ENCODE measurements around the gene NOS1AP.

Gene NOS1AP

DNA sequence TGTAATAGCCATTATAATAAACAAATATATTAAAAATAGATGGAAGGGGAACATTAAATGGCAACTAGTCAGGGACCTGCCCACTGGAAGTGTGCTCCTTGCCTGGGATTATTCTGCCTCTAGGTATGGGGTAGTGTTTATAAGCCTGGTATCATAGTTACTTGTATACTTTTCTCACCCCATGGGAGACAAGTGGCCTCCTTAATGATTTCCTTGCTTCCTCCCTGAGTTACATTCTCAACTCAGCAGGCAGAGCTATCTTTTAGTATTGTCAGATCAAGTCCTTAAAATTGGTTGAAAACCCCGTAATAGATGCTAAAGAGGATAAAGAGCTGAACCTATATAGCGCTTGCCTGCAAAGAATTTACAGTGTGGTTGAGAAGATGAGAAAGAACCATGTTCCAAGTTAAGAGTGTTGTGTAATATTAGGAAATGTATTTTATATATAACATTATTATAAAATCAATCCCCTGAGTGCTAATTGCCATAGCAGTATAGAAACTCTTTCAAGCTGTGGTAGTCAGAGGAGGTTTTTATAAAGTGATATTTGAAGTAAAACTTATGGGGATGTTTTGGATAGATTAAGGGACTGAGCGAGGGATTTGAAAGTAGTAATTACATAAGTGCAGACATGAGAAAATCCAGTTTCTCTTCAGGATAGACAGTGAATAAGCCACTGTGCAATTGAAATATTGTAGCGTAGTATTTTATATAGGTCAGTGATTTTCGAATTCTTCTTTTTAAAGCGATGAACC lies 200.7 kb downstream of the NOS1AP start:
- DNase-seq = no peak

DNA sequence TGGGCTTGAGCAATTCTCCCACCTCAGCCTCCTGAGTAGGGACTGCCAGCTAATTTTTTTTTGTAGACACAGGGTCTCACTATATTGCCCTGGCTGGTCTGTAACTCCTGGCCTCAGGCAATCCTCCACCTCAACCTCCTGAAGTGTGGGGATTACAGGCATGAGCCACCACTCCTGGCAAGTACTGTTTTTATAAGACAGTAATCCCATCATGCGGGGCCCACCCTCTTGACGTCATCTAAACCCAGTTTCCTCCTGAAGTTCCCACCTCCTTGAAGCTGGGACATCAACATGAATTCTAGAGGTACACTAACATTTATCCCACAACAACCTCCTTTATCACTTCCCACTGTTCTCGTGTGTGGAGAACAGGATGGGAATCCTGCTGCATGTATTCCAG lies 202.5 kb downstream of the NOS1AP start:
- DNase-seq = no peak

DNA sequence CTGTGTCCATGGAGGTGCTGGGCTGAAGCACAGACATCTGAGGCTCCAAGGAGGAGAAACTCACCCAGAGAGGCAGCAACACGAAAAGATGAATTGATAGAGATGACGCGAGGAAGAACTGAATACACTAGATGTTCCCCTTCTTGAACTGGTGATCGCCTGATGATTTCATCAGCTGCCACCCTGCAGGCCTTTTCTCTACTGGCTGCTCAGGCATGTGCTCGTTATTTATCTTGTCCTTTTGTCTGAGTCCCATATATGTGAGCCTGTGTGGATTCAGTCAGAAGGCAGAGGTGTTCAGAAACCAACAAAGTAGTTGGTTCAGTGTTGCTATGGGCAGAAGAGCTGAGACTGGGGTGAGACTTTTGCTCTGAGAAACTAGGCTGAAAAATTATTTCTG lies 202.9 kb downstream of the NOS1AP start:
- no peak for DNase-seq

DNA sequence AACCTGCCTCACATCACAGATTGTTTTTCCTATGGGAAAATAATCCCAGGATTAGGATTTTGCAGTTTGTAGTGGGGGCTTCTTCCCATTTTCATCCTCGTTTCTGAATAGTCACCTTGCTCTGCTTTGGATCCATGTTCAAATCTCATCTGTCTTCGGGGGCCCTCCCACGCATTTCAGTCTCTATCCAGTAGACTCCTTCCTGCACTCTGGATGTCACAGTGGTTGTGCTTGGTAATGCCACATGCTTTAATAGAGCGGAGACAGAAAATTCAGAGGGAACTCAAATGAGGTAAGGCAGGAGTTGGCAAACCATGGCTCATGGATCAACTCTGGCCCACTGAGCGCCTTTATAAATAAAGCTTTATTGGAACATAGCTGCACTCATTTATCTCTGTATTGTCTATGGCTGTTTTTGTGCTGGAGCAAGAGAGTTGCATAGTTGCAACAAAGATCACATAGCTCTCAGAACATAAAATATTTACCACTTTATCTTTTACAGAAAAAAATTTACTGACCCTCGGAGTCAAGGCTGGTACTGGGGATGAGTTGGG lies 206.2 kb downstream of the NOS1AP start:
- no peak for DNase-seq

DNA sequence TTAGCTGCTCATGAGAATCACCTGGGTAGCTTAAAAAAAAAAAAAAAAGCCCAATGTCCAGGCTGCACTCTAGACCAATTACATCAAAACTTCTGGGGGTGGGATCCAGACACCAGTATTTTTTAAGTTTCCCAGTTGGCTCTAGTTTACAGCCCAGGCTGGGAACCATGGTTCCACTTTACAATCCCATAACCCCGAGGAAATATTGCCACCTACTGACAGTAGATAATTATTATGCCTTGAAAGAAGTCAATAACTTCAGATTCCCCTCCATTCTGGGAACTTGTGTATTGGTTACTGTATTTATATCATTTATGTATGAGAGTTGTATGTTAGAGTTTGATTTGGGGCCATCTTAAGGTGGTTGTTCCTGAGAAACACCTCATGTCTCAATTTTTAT lies 207.0 kb downstream of the NOS1AP start:
- peak; percentile 48 to 58 for DNase-seq

DNA sequence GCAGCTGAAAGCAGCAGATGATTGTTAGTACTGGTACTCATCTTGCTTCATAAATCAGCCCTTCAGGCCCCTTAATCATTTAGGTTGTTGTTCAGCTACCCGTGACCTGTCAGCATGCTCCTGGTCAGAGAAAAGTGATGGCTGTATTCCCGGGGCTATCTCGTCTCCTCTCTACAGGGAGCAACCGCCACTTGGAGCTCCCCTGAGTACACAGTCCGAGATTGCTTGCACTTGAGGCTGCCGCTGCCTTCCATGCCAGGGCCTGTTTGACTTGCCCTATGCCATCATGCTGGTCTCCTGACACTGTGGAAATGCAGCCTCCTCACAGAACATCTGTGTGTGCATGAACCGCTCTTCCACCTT lies 209.6 kb downstream of the NOS1AP start:
- no peak for DNase-seq

DNA sequence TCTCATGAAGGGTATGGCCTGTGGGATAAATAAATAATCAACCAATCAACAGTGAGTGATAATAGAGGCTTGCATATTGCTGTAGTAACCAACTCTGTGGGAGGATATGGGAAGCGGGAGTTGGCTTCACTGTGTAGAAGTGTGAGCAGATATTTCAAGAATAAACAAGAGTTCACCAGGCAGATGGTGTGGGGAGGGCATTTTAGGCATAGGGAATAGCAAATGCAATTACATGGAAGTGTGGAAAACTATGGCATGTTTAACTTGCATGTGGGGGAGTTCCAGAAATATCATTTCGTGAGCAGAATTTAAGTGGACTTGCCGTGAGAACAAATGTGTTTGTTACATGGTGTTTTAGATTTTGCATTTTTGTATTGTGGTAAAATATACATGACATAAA lies 211.9 kb downstream of the NOS1AP start:
- no peak for DNase-seq

DNA sequence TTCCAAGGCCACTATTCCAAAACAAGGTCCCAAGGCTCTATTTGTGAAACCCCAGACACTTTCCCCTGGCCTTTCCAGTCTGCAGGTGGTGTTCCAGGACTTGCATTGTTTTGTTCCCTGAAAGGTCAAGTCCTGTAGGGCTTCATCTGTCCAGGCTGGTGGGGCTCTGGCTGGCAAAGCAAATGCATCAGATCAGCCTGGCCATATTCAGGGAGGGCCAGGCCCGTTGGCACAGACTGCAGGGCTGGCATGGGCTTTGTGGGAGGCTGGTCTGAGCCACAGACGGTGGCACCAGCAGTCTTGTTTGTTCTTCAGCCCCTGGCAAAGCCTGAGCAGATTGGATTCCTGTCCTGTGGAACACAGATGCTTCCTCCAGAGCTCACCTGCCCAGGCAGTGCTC lies 214.2 kb downstream of the NOS1AP start:
- DNase-seq = no peak

DNA sequence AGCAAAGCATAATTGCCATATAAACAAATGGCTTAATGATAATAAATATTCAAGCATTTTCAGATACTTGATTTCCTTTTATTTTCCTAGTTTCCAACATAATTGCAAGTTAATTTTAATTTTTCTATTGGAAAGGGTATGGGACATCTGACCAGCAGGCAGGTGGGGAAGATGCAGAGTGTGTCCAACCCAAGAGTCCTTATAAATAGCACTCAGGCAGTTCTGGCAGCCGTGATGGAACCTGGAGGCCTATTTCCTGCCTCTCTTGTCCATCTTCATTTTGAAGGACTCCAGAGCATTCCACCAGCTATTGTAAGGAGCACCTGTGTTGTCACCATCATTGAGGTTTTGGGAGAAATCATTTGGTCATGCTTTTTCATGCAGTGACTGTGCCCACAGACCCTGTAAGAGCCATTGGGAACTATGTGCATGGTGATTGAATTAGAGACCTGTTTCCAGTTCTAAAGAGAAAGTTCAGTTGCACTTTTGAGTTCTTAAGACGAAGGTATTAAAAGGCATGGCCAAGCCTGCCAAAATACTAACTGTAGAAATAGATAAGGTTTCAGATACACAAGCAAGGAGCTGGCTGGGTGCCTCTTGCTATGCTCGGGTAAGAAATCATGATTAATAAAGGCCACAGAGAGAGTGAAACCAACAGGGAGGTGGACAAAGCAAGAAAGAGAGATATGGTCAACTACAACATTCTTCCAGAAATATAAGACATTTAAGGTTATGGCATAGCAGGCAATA lies 214.9 kb downstream of the NOS1AP start:
- DNase-seq = no peak

DNA sequence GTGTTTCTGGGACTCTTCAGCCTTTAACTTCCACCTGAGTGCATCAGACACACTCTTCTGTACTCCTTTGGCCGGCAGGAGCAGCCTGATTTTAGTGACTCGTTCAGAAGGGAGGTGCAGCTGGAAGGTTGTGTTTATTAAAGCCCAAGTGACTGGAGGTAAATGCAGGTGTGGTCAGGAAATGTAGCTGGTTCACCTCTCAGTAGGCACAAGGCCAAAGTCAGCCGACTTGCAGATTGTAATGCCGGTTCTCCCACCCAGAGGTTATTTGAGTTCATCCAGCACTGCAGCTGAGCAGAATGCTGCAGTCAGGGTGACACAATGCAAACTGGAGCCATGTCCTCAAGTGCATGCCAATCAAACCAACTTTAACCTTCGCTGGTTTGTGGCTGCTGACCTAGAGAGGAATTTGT lies 215.7 kb downstream of the NOS1AP start:
- DNase-seq = no peak

DNA sequence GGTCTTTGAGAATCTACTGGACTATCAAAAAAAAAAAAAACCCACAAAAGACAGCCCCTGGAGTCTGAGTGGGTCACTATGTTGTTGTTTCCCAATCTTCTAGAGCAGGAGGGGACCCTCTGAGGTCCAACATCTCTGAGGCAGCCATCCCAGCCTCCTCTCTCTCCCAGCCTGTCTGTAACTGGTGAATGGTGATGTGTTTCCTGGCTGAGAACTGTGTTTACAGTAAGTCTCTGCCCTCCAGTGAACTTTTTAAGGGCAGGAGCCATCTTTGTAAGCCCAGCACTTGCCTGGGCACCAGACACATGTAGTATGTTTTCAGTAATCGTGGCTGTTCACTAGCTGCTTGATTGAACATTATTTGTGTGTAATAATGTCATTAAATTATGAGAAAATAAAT lies 221.5 kb downstream of the NOS1AP start:
- DNase-seq = no peak

DNA sequence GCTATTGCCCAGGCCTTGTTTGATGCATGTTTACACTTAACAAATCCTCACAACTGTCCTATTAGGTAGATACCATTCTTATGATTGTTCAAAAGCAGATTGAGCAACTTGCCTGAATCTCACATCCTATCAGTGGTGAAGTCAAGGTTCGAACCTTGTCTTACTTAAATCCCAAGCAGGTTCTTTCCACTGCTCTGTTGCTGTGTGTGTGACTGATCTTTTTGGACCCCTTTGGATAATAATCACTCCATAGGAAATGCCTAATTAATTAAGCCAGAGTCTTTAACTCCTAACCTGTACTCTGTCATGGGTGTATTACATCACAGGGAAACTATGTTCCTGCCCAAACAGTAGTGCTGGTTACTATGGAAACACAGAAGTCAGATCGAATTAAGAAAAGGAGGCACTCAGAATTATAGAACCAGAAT lies 222.9 kb downstream of the NOS1AP start:
- no peak for DNase-seq

DNA sequence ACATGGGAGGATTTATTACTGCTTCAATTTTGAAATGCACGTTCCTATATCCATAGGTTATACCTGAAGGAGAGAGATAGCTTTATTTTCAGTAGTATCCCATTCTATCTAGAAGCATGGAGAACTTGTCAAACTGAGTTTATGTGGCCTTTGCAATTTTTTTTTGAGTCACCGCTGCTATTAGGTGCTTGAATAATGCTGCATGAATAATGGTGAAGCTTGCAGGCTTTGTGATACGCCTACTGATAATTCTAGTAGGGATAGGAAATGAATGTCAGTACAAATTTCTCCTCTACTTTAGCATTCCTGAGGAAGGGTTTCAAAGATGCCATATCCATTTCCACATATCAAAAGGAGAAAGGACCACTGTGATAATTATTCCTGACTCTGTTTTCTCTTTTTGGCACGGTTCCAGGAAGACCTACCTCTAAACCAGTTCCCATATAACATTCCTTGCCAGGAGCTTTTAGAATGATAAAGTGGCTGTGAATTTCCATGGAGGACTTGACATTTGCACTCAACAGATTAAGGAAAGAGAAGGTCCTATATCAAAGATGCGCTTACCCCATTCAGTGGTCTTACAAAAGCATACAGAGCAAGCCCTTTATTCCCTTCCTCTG lies 223.7 kb downstream of the NOS1AP start:
- DNase-seq = no peak

DNA sequence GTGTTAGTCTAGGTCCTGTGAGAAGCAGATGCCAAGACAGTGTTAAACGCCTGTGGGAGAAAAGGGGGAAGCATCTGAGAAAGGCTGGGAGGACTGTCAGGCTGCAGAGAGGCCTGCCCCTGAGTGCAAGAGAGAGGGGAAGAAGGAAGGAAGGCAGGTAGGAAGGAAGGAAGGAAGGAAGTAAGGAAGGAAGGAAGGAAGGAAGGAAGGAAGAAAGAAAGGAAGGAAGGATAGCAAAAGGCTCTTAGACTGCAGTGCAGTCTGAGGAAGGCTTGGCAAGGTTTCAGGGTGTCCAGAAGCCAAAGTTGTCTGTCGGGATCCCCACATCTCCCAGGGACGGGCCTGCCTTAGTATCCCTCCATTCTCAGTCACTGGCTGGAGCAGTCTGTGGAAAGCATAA lies 224.5 kb downstream of the NOS1AP start:
- no peak for DNase-seq

DNA sequence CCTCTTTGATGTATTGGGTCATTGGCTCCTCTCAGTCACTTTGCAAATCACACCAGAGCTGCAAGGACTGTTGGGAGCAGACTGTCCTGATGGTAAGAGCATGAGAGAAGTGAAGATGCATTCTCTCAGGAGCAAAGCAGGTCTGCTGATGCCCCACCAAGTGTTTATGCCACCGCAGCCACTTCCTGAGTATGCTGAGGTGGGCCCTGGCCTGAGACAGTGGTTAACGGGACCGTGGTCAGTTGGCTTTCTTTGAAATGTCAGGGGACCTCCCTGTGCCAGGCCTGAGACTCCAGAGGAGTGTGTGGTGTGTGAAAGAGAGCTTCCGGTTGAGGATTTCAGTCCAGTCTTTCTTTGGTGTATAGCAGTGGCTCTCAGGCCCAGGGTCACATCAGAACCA lies 227.7 kb downstream of the NOS1AP start:
- no peak for DNase-seq

DNA sequence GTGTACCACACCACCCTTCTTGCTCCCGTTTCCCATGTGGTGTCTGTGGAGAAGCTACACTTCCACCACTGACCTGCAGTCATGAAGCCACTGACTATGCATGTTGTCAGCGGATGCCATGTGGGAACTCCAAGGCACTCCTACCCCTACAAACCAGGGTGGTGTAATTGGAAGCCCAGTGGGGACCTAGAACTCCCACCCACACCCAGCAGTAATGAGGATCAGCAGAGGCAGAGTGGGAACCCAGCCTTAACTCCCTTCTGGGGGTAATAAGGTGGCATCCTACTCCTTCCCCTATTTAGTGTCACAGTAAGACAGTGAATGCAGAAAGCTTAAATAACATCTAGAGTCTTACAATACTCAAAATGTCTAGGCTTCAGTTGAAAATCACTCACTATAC lies 228.8 kb downstream of the NOS1AP start:
- no peak for DNase-seq

DNA sequence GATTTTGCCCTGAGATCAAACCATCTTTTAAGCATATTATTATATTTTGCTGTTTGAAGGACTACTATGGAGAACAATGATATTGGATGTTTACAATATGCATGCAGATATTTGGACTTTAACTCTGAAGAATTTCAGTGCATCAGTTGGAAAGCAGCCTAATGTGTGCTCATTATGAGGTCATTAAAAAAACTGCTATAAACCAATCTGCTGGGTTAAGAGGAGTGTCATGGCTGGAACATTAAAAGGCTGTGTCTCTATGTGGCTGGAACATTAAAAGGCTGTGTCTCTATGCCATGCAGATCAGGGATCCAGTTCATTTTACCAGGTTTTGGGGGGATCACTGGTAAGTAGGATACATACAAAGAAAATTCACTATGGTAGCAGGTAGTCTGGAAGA lies 229.5 kb downstream of the NOS1AP start:
- DNase-seq = no peak

DNA sequence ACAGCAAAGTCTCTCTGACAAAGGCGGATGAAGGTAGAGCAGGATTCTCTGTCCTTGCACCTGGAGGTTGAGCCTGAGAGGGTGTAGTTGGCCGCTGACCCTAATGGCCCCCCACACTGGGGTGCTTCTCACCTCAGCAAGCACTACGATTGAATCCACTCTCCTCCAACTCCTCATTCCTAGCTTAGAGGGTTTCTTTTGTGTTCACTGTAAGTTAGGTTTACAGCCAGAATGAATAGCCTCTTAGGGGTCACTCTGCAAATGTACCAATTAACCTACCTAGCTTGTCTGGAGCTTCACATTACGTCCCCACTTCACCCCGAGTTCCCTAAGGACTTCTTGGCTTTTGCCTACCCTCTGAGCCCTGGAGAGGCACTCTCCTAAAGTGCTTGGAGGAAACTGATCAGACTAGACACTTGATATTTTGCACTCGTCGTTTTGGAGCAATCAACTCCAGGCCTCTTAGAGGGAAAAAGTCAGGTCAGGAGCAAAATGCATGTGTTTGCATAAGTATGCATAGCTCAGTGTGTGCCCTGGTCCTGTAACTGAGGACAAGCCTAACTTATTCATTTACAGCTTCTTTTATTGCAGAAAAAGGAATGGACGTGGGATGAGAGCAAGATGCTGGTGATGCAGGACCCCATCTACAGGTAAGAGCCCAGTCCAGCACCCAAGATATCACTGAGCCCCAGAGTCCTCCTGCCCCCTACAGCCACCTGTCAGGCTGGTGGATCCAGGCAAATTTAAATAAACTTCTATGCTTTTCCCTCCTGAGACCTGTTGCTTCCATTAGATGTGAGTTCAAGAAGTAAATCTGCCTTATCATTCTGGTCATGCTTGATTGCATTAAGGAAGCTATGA lies 230.8 kb downstream of the NOS1AP start:
- DNase-seq = no peak

DNA sequence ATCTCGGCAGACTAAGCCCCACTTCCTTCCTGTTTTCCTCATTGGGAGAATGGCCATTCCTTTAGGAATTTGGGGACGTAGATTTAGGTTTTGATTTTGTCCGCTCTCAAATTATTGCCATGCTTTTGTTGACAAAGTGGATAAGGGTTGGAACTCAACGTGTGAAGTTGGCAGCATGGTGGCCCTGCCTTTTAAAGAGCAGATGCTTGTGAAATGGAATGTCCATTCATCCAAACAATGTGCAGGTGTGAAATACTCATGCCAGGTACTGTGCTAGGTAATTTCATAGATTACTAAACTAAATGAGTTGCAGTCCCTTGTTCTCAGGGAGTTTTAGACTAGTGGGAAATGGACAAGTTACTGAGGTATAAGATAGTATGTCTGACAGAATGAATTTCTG lies 232.2 kb downstream of the NOS1AP start:
- DNase-seq = no peak

DNA sequence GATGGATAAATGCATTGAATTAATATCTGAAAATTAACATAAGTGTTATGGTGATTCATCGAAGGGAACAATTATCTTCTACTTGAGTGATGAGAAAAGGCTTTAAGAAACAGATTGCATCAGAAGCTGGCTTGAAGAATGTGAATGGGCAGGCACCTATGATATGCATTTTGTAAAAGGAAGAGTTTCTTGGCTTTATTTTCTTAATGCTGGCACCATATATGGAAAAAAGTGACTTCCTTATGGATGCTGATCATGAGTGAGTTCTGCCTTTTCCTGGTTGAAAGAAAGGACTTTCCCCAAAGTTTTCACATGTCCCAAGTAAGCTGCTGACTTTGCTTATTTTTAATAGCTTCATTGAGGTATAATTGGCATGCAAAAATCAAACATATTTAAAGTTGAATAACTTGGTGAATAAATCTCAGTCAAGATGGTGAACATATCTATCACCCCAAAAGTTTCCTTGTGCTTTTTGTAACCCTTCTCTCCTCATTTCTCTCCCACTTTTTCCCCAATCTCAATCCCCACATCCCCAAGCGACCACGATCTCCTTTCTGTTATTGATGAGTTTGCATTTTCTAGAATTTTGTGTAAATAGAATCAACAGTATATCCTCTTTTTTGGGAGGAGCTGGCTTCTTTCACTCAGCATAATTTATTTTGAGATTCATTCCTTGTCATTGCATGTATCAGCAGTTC lies 233.0 kb downstream of the NOS1AP start:
- DNase-seq = no peak

DNA sequence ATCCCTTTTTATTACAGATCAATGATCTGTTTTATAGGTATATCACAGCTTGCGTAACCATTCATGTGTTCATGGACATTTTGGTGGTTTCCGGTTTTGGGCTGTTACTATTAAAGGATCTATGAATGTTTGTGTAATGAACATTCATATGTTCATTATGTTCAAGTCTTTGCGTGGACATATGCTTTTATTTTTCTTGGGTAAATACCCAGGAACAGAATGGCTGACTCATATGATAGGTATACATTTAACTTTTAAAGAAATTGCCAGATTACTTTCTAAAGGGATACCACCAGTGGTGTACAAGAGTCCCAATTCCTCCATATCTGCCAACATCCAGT lies 233.5 kb downstream of the NOS1AP start:
- DNase-seq = no peak

DNA sequence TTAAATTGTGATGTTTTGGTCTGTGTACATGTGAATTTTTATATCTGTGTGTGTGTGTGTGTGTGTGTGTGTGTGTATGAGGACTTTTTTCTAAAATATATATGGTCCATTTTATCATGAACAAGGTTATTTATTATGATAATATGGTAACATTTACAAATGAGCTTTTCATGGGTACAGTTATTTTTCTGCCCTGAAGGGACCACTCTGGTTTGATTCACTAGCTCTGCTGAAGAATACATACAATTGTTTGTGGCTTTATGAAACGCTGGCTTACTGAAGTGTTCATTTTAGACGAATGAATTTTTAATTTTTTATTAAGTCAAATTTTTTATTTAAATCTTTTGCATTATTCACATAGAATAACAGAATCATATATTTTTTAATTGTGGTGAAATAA lies 235.2 kb downstream of the NOS1AP start:
- DNase-seq = no peak
